Measurements from ENCODE around the gene JAM3. TPM values are rescaled to one million over a fixed set of nuclear protein-coding genes. Genes with fewer than 3 reads are reported as not detected.

Gene JAM3
- total RNA-seq, 5 donors from 2014 or later (not counting 1 experiment from before 2014, with no cell fraction given), result 6.6 to 10.7 (median 8.2) TPM

DNA sequence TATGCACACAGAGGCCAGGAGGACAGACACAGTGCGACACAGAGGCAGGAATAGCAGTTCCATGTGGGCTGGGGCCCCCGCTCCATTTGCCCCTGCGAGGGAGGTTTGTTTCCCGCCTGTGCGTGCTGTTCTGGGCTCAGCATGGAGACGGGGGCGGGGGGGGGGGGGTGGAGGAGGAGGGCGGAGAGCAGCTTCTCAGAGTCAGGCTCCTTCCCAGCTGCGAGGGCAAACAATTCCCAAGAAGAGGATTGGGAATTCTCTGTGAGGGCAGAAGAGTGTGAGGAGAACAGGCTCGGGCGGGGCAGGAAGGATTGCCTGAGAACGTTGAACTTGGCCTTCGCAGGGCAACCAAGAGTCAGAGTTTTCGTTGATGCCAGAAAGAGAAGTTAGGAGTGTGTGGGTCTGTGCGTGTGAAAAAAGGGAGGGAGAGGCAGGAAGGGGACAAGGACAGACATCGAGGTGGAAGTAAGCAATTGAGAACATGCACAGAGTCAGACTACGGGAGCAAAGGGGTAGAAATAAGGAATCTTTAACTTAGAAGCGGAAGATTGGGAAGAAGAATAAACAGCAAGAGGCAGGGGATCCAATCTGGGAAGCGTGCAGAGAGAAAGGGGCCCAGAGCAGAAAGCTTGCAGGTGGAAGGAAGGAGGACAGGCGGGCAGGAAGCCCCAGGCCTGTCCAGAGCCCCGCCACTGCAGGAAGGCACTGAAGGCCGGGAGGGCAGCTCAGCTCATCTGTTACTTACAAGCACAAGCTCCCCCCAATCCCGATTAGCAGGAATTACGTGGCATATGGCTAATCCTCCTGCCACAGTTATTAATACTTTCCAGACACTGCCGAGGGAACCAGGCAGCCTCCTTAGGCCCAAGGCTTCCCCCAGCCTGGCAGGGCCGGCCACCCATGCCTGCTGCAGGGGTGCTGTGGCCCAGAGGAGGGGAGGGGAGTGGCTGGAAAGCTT lies 15.6 kb upstream of the JAM3 start:
- DNase-seq, result no peak
- no peaks in the 10 kb centered on the region for H3K36me3 Mint-ChIP-seq
- peaks cover 3 to 16% of the 10 kb centered on the region in 2 experiments for H3K4me1 ChIP-seq (ENCODE audit: control insufficient read depth in 1 of 2, extremely low read depth in 1 of 2, insufficient read depth in 2 of 2, low read length in 2 of 2)
- ATAC-seq (replicated peaks in 1 of 4), result no peak
- POLR2A ChIA-PET, result interaction anchor here in 1 of 2 donors (1.2 kb wide), 1 partner anchor 9 kb away, joined by 3 read pairs; no protein-coding TSS in a partner anchor
- H3K4me3 ChIP-seq (ENCODE audit: control insufficient read depth in 1 of 2, extremely low read depth in 1 of 2, low read length in 1 of 2), result no peak overlapping the region
- no peaks in the 10 kb centered on the region for H3K9me3 ChIP-seq
- H3K4me3 Mint-ChIP-seq, result no peak overlapping the region
- H3K27ac Mint-ChIP-seq, result no peak overlapping the region
- no peaks in the 10 kb centered on the region for H3K36me3 ChIP-seq (ENCODE audit: control insufficient read depth in 2 of 2, extremely low read depth in 1 of 2, insufficient read depth in 1 of 2, low read length in 1 of 2)
- no peak overlapping the region for H3K27ac ChIP-seq (ENCODE audit: low read length)
- H3K27me3 Mint-ChIP-seq, result peaks cover 12 to 30% of the 10 kb centered on the region in 2 donors
- 70% methylated on average over 12 of the region's 26 CpGs for WGBS (ENCODE audit: insufficient coverage)
- CTCF ChIA-PET, result interaction anchor here in 1 of 2 donors (1.2 kb wide), 1 partner anchor 31 kb away, joined by 3 read pairs; no protein-coding TSS in a partner anchor
- peaks cover 0 to 48% of the 10 kb centered on the region in 2 experiments for H3K27me3 ChIP-seq (replicated peaks in 1 of 2; ENCODE audit: control insufficient read depth in 2 of 2, extremely low read depth in 1 of 2, insufficient read depth in 2 of 2, low read length in 1 of 2)
- H3K9me3 Mint-ChIP-seq, result no peaks in the 10 kb centered on the region
- peaks cover 9 to 13% (median 9%) of the 10 kb centered on the region in 3 donors for H3K4me1 Mint-ChIP-seq

DNA sequence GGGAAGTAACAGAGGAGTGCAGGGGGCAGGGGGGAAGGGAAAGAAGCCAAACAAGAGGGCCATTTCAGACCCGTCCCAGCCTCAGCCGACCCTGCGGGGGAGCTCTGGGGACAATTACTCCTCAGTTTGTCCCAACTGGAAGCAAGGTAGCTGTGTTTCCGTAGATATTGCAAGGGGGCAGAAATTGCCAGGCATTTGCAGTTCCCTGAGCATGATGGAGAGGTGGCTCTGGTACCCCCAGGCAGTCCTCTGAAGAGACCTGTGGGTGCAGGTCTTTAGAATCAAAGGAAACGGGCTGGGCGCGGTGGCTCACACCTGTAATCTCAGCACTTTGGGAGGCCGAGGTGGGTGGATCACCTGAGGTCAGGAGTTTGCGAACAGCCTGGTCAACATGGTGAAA lies 13.8 kb upstream of the JAM3 start:
- 89% methylated on average over 4 of the region's 9 CpGs for WGBS (ENCODE audit: insufficient coverage)

DNA sequence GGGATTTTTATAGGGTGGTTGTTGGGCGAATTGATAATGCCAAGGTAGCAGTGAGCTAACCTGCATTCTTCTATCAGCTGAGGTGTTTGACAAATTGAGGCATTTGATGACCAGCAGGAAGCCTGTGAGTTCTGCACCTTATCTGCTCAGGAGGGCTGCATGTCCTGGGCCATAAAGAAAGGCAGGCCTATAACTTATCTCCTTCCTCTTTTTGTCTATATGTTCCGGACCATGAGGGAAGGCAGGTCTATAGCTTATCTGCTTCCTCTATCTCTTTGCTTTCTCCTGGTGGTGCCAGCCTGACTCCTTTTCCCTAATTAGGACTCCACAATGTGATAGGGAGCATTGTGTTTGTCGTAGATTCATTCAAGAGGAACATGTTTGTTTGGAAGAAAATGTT lies 8.6 kb upstream of the JAM3 start:
- peaks cover 0 to 31% of the 10 kb centered on the region in 2 experiments for H3K27me3 ChIP-seq (replicated peaks in 1 of 2; ENCODE audit: control insufficient read depth in 2 of 2, extremely low read depth in 1 of 2, insufficient read depth in 2 of 2, low read length in 1 of 2)
- POLR2A ChIA-PET, result no interaction called here
- CTCF ChIA-PET, result interaction anchor here in 1 of 2 donors (1.4 kb wide), 1 partner anchor 9 kb away, joined by 3 read pairs; no protein-coding TSS in a partner anchor
- 67% methylated on average over 2 of the region's 3 CpGs for WGBS (ENCODE audit: insufficient coverage)
- no peak overlapping the region for H3K27ac ChIP-seq (ENCODE audit: low read length)
- Mint-ChIP-seq H3K4me1 (peaks cover 8 to 9% (median 8%) of the 10 kb centered on the region in 3 donors), H3K27me3 (peaks cover 14 to 41% of the 10 kb centered on the region in 2 donors), H3K27ac (no peak overlapping the region), H3K9me3 (no peaks in the 10 kb centered on the region), H3K36me3 (no peaks in the 10 kb centered on the region), H3K4me3 (no peak overlapping the region)
- H3K36me3 ChIP-seq (ENCODE audit: control insufficient read depth in 2 of 2, extremely low read depth in 1 of 2, insufficient read depth in 1 of 2, low read length in 1 of 2), result no peaks in the 10 kb centered on the region
- DNase-seq (no peak), ATAC-seq (replicated peaks in 1 of 4) (no peak)
- H3K4me3 ChIP-seq (ENCODE audit: control insufficient read depth in 1 of 2, extremely low read depth in 1 of 2, low read length in 1 of 2), result no peak overlapping the region
- no peaks in the 10 kb centered on the region for H3K9me3 ChIP-seq
- H3K4me1 ChIP-seq (ENCODE audit: control insufficient read depth in 1 of 2, extremely low read depth in 1 of 2, insufficient read depth in 2 of 2, low read length in 2 of 2), result peaks cover 0 to 9% of the 10 kb centered on the region in 2 experiments

More for the DNA sequence above, 13.8 kb upstream of the JAM3 start:
- Mint-ChIP-seq H3K4me3 (no peak overlapping the region), H3K36me3 (no peaks in the 10 kb centered on the region), H3K4me1 (peaks cover 12 to 13% (median 13%) of the 10 kb centered on the region in 3 donors), H3K27ac (no peak overlapping the region), H3K9me3 (no peaks in the 10 kb centered on the region), H3K27me3 (peaks cover 15 to 32% of the 10 kb centered on the region in 2 donors)
- ChIA-PET CTCF (no interaction called here), POLR2A (interaction anchor here in 1 of 2 donors (1.2 kb wide), 1 partner anchor 7 kb away, joined by 3 read pairs; no protein-coding TSS in a partner anchor)
- H3K27ac ChIP-seq (ENCODE audit: low read length), result no peak overlapping the region
- H3K9me3 ChIP-seq, result no peaks in the 10 kb centered on the region
- DNase-seq, result no peak
- ATAC-seq (replicated peaks in 1 of 4), result no peak
- no peaks in the 10 kb centered on the region for H3K36me3 ChIP-seq (ENCODE audit: control insufficient read depth in 2 of 2, extremely low read depth in 1 of 2, insufficient read depth in 1 of 2, low read length in 1 of 2)
- H3K4me3 ChIP-seq (ENCODE audit: control insufficient read depth in 1 of 2, extremely low read depth in 1 of 2, low read length in 1 of 2), result no peak overlapping the region
- peaks cover 3 to 18% of the 10 kb centered on the region in 2 experiments for H3K4me1 ChIP-seq (ENCODE audit: control insufficient read depth in 1 of 2, extremely low read depth in 1 of 2, insufficient read depth in 2 of 2, low read length in 2 of 2)
- peaks cover 0 to 45% of the 10 kb centered on the region in 2 experiments for H3K27me3 ChIP-seq (replicated peaks in 1 of 2; ENCODE audit: control insufficient read depth in 2 of 2, extremely low read depth in 1 of 2, insufficient read depth in 2 of 2, low read length in 1 of 2)

DNA sequence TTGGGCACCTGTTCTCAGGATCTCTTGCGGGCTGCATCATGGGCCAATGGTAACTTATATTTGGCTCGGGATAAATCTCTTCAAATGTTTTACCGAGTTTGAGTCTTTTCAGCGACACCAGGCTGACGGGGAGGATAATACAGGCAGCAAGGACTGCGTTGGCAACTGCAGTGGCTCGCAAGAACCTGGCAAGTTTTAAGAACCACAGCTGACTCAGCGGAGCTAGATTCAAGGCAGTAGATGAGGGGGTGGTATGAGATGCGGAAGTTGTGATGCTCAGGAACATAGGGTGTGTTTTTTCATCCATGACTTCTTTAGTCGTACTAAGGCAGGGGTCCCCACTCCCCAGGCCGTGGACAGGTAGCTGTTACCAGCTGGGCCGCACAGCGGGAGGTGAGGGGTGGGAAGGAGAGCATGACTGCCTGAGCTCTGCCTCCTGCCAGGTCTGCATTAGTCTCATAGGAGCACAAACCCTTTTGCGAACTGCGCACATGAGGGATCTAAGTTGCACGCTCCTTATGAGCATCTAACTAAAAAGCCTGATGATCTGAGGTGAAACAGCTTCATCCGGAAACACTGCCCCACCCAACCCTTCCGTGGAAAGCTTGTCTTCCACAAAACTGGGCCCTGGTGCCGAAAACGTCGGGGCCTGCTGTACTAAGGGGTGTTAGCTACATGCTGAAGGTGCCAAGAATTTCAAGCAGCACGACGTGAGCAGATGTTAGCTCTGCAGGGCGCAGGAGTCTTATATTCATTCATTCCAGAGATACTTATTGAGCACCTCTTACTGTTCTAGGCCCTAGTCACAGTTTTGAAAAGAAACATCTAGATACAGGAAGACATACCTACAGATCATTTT lies 6.4 kb upstream of the JAM3 start:
- Mint-ChIP-seq H3K9me3 (no peaks in the 10 kb centered on the region), H3K27ac (no peak overlapping the region), H3K36me3 (no peaks in the 10 kb centered on the region), H3K4me3 (no peak overlapping the region), H3K27me3 (peaks cover 14 to 43% of the 10 kb centered on the region in 2 donors), H3K4me1 (peaks cover 8 to 9% (median 8%) of the 10 kb centered on the region in 3 donors)
- peaks cover 0 to 35% of the 10 kb centered on the region in 2 experiments for H3K27me3 ChIP-seq (replicated peaks in 1 of 2; ENCODE audit: control insufficient read depth in 2 of 2, extremely low read depth in 1 of 2, insufficient read depth in 2 of 2, low read length in 1 of 2)
- no peak overlapping the region for H3K27ac ChIP-seq (ENCODE audit: low read length)
- ChIA-PET CTCF (interaction anchor here (0.6 to 1.3 kb wide), 3 partner anchors 12 to 134 kb away, joined by 3 to 7 read pairs (median 3); no protein-coding TSS in a partner anchor), POLR2A (interaction anchor here (0.6 to 1.3 kb wide), 2 partner anchors 8 to 22 kb away, joined by 3 read pairs; no protein-coding TSS in a partner anchor)
- H3K4me1 ChIP-seq (ENCODE audit: control insufficient read depth in 1 of 2, extremely low read depth in 1 of 2, insufficient read depth in 2 of 2, low read length in 2 of 2), result peaks cover 0 to 9% of the 10 kb centered on the region in 2 experiments
- 81% methylated on average over 19 of the region's 24 CpGs for WGBS (ENCODE audit: insufficient coverage)
- H3K4me3 ChIP-seq (ENCODE audit: control insufficient read depth in 1 of 2, extremely low read depth in 1 of 2, low read length in 1 of 2), result no peak overlapping the region
- DNase-seq (no peak), ATAC-seq (replicated peaks in 1 of 4) (no peak)
- no peaks in the 10 kb centered on the region for H3K36me3 ChIP-seq (ENCODE audit: control insufficient read depth in 2 of 2, extremely low read depth in 1 of 2, insufficient read depth in 1 of 2, low read length in 1 of 2)
- no peaks in the 10 kb centered on the region for H3K9me3 ChIP-seq

DNA sequence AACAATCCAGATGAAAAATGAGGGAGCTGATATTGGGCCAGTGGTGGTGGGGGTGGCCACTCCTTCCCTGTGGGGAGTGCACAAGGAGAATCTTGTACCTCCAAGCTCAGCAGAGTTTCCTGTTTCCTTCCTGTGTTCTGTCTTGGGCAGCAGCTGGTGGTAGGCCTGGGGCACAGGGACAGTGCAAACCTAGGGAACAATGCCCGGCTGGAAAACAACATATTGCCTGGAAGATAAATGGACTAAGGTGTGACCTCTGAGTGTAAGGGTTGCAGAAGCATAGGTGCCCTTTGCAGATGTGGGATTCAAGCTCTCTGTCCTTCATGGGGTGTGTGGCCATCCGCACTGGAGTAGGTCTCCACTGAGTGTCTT lies 5.8 kb upstream of the JAM3 start:
- Histone ChIP-seq H3K36me3 (ENCODE audit: control insufficient read depth in 2 of 2, extremely low read depth in 1 of 2, insufficient read depth in 1 of 2, low read length in 1 of 2) (no peaks in the 10 kb centered on the region), H3K4me3 (ENCODE audit: control insufficient read depth in 1 of 2, extremely low read depth in 1 of 2, low read length in 1 of 2) (no peak overlapping the region), H3K27me3 (replicated peaks in 1 of 2; ENCODE audit: control insufficient read depth in 2 of 2, extremely low read depth in 1 of 2, insufficient read depth in 2 of 2, low read length in 1 of 2) (peaks cover 0 to 30% of the 10 kb centered on the region in 2 experiments), H3K27ac (ENCODE audit: low read length) (no peak overlapping the region), H3K9me3 (no peaks in the 10 kb centered on the region), H3K4me1 (ENCODE audit: control insufficient read depth in 1 of 2, extremely low read depth in 1 of 2, insufficient read depth in 2 of 2, low read length in 2 of 2) (peaks cover 0 to 5% of the 10 kb centered on the region in 2 experiments)
- no peak overlapping the region for H3K4me3 Mint-ChIP-seq
- peaks cover 9 to 39% of the 10 kb centered on the region in 2 donors for H3K27me3 Mint-ChIP-seq
- H3K4me1 Mint-ChIP-seq, result peaks cover 3 to 5% (median 5%) of the 10 kb centered on the region in 3 donors
- DNase-seq, result no peak
- H3K36me3 Mint-ChIP-seq, result no peaks in the 10 kb centered on the region
- ChIA-PET POLR2A (interaction anchor here in 1 of 2 donors (1.3 kb wide), 1 partner anchor 21 kb away, joined by 3 read pairs; no protein-coding TSS in a partner anchor), CTCF (interaction anchor here in 1 of 2 donors (0.6 to 1.3 kb wide), 2 partner anchors 13 to 20 kb away, joined by 3 read pairs; no protein-coding TSS in a partner anchor)
- WGBS (ENCODE audit: insufficient coverage), result no CpG with 5 or more reads among the region's 2 CpGs
- ATAC-seq (replicated peaks in 1 of 4), result no peak
- no peaks in the 10 kb centered on the region for H3K9me3 Mint-ChIP-seq
- no peak overlapping the region for H3K27ac Mint-ChIP-seq
